ENCODE results near the gene BMX. TPM values are rescaled to one million over a fixed set of nuclear protein-coding genes. Genes with fewer than 3 reads are reported as not detected.

Gene BMX
- total and polyA plus RNA-seq, 10 of the 15 experiments (the other 5 are each of a cell fraction or from before 2014, with no cell fraction given), result not detected

DNA sequence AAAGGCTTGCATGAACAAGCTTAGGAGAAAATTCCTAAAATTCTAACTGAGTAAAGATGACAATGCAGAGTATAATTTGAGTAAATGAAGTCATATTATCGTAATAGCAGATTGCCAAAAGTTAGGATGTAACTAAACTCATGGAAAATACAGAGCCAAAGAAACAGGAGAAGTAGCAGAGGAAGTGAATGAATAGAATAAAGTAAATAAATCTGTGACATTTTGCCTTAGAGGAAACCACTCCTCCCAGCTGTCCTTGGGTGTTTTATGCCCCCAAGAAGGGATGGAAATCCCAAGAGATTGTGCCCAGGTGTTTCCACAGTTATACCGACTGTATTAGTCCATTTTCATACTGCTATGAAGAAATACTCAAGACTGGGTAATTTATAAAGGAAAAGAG lies 1.9 kb upstream of the BMX start:
- CTCF ChIA-PET, result interaction anchor here (0.6 to 3.9 kb wide), 5 partner anchors 8 to 1501 kb away, joined by 3 to 16 read pairs (median 4); no protein-coding TSS in a partner anchor
- intact Hi-C loops (cut with micrococcal nuclease; ENCODE audit: unreplicated experiment), result loop anchor here (1.0 to 10.0 kb wide), 4 partner anchors 67 to 1199 kb away; no protein-coding TSS in a partner anchor
- BruUV-seq (replicated peaks), result no TSS peak
- no peak overlapping the region for H3K9ac ChIP-seq (ENCODE audit: control insufficient read depth, insufficient read depth, low read length)
- no peak for DNase-seq (ENCODE audit: low read depth, low spot score)
- RAD21 ChIA-PET (ENCODE audit: unreplicated experiment), result interaction anchor here (0.9 to 1.4 kb wide), 2 partner anchors 27 to 148 kb away, joined by 3 to 4 read pairs; no protein-coding TSS in a partner anchor
- H3K4me1 ChIP-seq (ENCODE audit: control insufficient read depth, insufficient read depth, low read length), result no peaks in the 10 kb centered on the region
- H3K36me3 ChIP-seq (ENCODE audit: control insufficient read depth in 2 of 2, insufficient read depth in 2 of 2, low read length in 1 of 2), result no peaks in the 10 kb centered on the region
- no peak for TF ChIP-seq SP1 (IDR thresholded peaks at IDR 0.05; ENCODE audit: low read depth, low read length)
- TF ChIP-seq, protein P1, sequence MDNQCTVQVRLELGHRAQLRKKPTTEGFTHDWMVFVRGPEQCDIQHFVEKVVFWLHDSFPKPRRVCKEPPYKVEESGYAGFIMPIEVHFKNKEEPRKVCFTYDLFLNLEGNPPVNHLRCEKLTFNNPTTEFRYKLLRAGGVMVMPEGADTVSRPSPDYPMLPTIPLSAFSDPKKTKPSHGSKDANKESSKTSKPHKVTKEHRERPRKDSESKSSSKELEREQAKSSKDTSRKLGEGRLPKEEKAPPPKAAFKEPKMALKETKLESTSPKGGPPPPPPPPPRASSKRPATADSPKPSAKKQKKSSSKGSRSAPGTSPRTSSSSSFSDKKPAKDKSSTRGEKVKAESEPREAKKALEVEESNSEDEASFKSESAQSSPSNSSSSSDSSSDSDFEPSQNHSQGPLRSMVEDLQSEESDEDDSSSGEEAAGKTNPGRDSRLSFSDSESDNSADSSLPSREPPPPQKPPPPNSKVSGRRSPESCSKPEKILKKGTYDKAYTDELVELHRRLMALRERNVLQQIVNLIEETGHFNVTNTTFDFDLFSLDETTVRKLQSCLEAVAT (IDR thresholded peaks at IDR 0.05), result no peak
- TF ChIP-seq MXI1 (IDR thresholded peaks at IDR 0.05; ENCODE audit: low read depth, low read length), result no peak
- no peak for TF ChIP-seq POLR2AphosphoS2 (IDR thresholded peaks at IDR 0.05; ENCODE audit: low read depth, low read length)
- TF ChIP-seq E4F1 (IDR thresholded peaks at IDR 0.05; ENCODE audit: borderline replicate concordance, partially characterized antibody), result no peak
- no peak for TF ChIP-seq WRNIP1 (IDR thresholded peaks at IDR 0.05; ENCODE audit: borderline replicate concordance, low read depth, low read length)
- no peak for TF ChIP-seq ZNF24 (IDR thresholded peaks at IDR 0.05)
- no peak for TF ChIP-seq EGR1 (IDR thresholded peaks at IDR 0.05; ENCODE audit: borderline replicate concordance in 1 of 2, low read depth in 2 of 2, low read length in 2 of 2)
- TF ChIP-seq MTA3 (IDR thresholded peaks at IDR 0.05; ENCODE audit: borderline replicate concordance, low read length), result no peak
- no peak for TF ChIP-seq ZBED1 (IDR thresholded peaks at IDR 0.05; ENCODE audit: borderline replicate concordance)
- TF ChIP-seq HSF1 (IDR thresholded peaks at IDR 0.05; ENCODE audit: low read depth, low read length), result no peak
- TF ChIP-seq MTA2 (IDR thresholded peaks at IDR 0.05; ENCODE audit: low read depth), result no peak
- TF ChIP-seq GABPA (IDR thresholded peaks at IDR 0.05; ENCODE audit: low read depth), result no peak
- no peak for ATAC-seq
- H3K27me3 ChIP-seq (replicated peaks in 1 of 2; ENCODE audit: control insufficient read depth in 2 of 2, insufficient read depth in 2 of 2, low read length in 1 of 2), result no peaks in the 10 kb centered on the region
- no peak for FAIRE-seq
- H3K27ac ChIP-seq (ENCODE audit: control insufficient read depth, insufficient read depth), result no peak overlapping the region
- SMC1A ChIA-PET (ENCODE audit: uncharacterized antibody, unreplicated experiment), result interaction anchor here (0.7 to 1.3 kb wide), 3 partner anchors 27 to 241 kb away, joined by 3 to 4 read pairs (median 3); no protein-coding TSS in a partner anchor
- H2AFZ ChIP-seq (ENCODE audit: control insufficient read depth, low read depth, low read length), result no peak overlapping the region
- no peaks in the 10 kb centered on the region for H3K79me2 ChIP-seq (ENCODE audit: control insufficient read depth, insufficient read depth, low read length)
- no peaks in the 10 kb centered on the region for H3K9me3 ChIP-seq (replicated peaks; ENCODE audit: control insufficient read depth, insufficient read depth, low read length)
- 25% methylated on average over 2 of the region's 2 CpGs for WGBS (ENCODE audit: insufficient coverage, insufficient replicate concordance, low lambda C conversion rate, missing lambda C conversion rate)
- H3K4me2 ChIP-seq (ENCODE audit: control insufficient read depth, insufficient read depth), result no peak overlapping the region
- POLR2A ChIA-PET, result no interaction called here
- in situ Hi-C loops (cut with MboI), result no loop called here
- H4K20me1 ChIP-seq (ENCODE audit: control insufficient read depth, insufficient read depth), result no peaks in the 10 kb centered on the region
- H3K4me3 ChIP-seq, result no peak overlapping the region
